Peyer's patch (tissue), 4 donors: ENCODE data around the gene COL16A1. TPM values are rescaled to one million over a fixed set of nuclear protein-coding genes. Genes with fewer than 3 reads are reported as not detected.
"Not testable (repeated sequence)": the region's sequence is repeated elsewhere in the genome, so short reads cannot be mapped to it uniquely, and the experiment has no call there.

Experiments used
- DNase-seq, 3 donors: peaks; one replicate each; pipeline ENCODE4 v3.0.0-alpha.2; 2017 to 2019
- H3K27ac ChIP-seq, 4 donors: fragments of 200-600 bp; sonication (generic); one replicate each; pipeline ENCODE4 v1.5.1; 2016 to 2019
- H3K27me3 ChIP-seq, 2 donors: fragments of 200-600 bp; sonication (generic); one replicate each; pipeline ENCODE4 v1.5.1; 2019
- H3K36me3 ChIP-seq, 3 donors: fragments of 200-600 bp; sonication (generic); one replicate each; pipeline ENCODE4 v1.5.1; 2016 to 2019
- H3K4me1 ChIP-seq, 4 donors: fragments of 200-600 bp; sonication (generic); one replicate each; pipeline ENCODE4 v1.5.1; 2016 to 2019
- H3K4me3 ChIP-seq, 4 donors: fragments of 200-600 bp; sonication (generic); 1 replicate in 3 of 4; 2 replicates in 1 of 4; pipeline ENCODE4 v1.5.1; 2016 to 2019; ENCODE audit warnings: mild to moderate bottlenecking in 1 of 4
- H3K9me3 ChIP-seq, 4 donors: fragments of 200-600 bp; sonication (generic); one replicate each; pipeline ENCODE4 v1.5.1; 2016 to 2019; ENCODE audit warnings: mild to moderate bottlenecking in 1 of 4
- POLR2A ChIP-seq, 2 donors: fragments of 450-650 bp; IDR thresholded peaks; one replicate each; pipeline ENCODE4 v1.5.1; 2017; ENCODE audit warnings: antibody characterized with exemption in 2 of 2, mild to moderate bottlenecking in 2 of 2, moderate library complexity in 2 of 2
- total RNA-seq, 4 donors: library from RNA; depleted of rRNA; stranded (reverse); fragments of >200 nt; gene quantifications; one replicate each; pipeline ENCODE4 v1.1.0, GENCODE V29; 2016
- TF ChIP-seq, protein P1 (sequence below), 6 experiments: fragments of 450-650 bp in 4 of 6; fragments of 200-600 bp in 2 of 6; sonication (generic) in 1 of 6; IDR thresholded peaks; one replicate each; pipeline ENCODE4 v1.5.1; 2017 to 2019; ENCODE audit warnings: antibody characterized with exemption in 6 of 6, mild to moderate bottlenecking in 3 of 6, moderate library complexity in 1 of 6

The COL16A1 gene
- total RNA-seq, 4 donors from 2014 or later = 18.2 to 201 (median 58.3) TPM

- Histone ChIP-seq H3K27me3 (no peaks in the 10 kb centered on the region), H3K36me3 (no peaks in the 10 kb centered on the region), H3K27ac (no peak overlapping the region), H3K9me3 (no peaks in the 10 kb centered on the region), H3K4me1 (peaks cover 0 to 23% (median 11%) of the 10 kb centered on the region in 4 donors), H3K4me3 (no peak overlapping the region)
- DNase-seq = peak in 1 of 3 donors; percentile 29
- TF ChIP-seq, protein P1, sequence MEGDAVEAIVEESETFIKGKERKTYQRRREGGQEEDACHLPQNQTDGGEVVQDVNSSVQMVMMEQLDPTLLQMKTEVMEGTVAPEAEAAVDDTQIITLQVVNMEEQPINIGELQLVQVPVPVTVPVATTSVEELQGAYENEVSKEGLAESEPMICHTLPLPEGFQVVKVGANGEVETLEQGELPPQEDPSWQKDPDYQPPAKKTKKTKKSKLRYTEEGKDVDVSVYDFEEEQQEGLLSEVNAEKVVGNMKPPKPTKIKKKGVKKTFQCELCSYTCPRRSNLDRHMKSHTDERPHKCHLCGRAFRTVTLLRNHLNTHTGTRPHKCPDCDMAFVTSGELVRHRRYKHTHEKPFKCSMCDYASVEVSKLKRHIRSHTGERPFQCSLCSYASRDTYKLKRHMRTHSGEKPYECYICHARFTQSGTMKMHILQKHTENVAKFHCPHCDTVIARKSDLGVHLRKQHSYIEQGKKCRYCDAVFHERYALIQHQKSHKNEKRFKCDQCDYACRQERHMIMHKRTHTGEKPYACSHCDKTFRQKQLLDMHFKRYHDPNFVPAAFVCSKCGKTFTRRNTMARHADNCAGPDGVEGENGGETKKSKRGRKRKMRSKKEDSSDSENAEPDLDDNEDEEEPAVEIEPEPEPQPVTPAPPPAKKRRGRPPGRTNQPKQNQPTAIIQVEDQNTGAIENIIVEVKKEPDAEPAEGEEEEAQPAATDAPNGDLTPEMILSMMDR (IDR thresholded peaks at IDR 0.05) = no peak
- no peak for TF ChIP-seq POLR2A (IDR thresholded peaks at IDR 0.05)
Measured at GRCh38 chr1:31707711-31708110, 3.9 kb upstream of the COL16A1 start.

DNA sequence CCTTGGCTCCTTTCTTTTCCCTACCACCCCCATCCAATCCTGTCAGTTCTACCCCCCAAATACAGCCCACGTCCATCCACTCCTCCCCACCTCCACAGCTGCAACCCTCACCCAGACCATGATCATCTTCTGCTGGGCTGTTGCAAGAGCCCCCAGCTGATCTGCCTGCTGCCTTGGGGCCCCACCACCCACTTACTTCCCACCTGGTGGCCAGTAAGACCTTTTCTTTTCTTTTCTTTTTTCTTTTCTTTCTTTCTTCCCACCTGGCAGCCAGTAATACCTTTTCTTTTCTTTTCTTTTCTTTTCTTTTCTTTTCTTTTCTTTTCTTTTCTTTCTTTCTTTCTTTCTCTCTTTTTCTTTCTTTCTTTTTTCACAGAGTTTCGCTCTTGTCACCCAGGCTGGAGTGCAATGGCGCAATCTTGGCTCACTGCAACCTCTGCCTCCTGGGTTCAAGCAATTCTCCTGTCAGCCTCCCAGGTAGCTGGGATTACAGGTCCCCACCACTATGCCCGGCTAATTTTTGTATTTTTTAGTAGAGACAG is 3.3 kb upstream of the COL16A1 start:
- H3K4me1 ChIP-seq = peaks cover 0 to 23% (median 11%) of the 10 kb centered on the region in 4 donors
- not testable (repeated sequence) for H3K27ac ChIP-seq, H3K4me3 ChIP-seq, H3K27me3 ChIP-seq, H3K36me3 ChIP-seq, H3K9me3 ChIP-seq, DNase-seq

GRCh38 chr1:31706384-31707058 is 2.7 kb upstream of the COL16A1 start:
- no peaks in the 10 kb centered on the region for H3K9me3 ChIP-seq
- no peak for TF ChIP-seq POLR2A (IDR thresholded peaks at IDR 0.05)
- TF ChIP-seq, protein P1 (IDR thresholded peaks at IDR 0.05) = no peak
- H3K4me1 ChIP-seq = peaks cover 0 to 23% (median 11%) of the 10 kb centered on the region in 4 donors
- no peaks in the 10 kb centered on the region for H3K36me3 ChIP-seq
- no peak for DNase-seq
- no peak overlapping the region for H3K4me3 ChIP-seq
- H3K27me3 ChIP-seq = no peaks in the 10 kb centered on the region
- H3K27ac ChIP-seq = no peak overlapping the region

DNA sequence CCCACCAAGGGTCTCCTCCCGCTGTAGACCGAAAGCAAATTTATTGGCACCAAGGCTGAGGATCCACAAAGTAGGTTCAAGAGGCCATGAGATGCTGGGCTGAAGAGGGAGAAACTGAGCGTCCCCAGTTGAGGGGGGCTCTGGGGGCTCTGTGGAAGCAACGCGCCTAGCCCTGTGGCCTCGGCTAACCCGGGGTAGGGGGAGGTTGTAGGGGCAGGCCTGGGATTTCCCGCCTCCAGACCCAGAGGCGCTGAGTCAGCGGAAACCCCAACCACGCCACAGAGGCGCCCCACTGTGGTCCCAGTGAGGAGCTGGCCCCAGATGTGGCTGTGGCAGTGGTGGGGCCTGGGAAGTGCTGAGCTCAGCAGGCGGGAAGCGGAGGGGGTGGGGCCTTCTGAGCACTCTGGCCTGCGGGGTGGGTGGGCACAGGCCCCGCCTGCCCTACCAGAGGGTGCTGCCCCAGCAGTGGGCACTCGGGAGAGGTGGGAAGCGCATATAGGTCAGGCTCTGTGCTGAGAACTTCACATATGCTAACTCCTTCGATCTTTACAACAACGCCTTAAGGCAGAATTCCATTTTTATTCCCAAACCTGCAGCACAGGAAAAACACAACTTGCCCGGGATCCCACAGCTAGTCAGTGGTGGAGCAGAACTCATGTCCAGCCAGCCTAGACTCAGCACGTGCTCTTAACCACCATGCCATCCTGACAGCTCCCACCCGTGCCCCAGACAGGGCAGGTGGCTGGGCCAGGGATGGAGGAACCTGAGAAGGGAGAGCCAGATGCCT is 1.5 kb upstream of the COL16A1 start:
- no peaks in the 10 kb centered on the region for H3K27me3 ChIP-seq
- TF ChIP-seq, protein P1 (IDR thresholded peaks at IDR 0.05) = peak in 3 of 6 experiments; percentile 24 to 40 (median 31)
- no peak for TF ChIP-seq POLR2A (IDR thresholded peaks at IDR 0.05)
- peak overlapping the region; percentile 67 to 88 (median 78) for H3K27ac ChIP-seq
- H3K4me3 ChIP-seq = peak overlapping the region in 2 of 4 donors; percentile 42
- no peaks in the 10 kb centered on the region for H3K36me3 ChIP-seq
- no peaks in the 10 kb centered on the region for H3K9me3 ChIP-seq
- DNase-seq = peak; percentile 46 to 80 (median 67)
- H3K4me1 ChIP-seq = peaks cover 0 to 34% (median 11%) of the 10 kb centered on the region in 4 donors

DNA sequence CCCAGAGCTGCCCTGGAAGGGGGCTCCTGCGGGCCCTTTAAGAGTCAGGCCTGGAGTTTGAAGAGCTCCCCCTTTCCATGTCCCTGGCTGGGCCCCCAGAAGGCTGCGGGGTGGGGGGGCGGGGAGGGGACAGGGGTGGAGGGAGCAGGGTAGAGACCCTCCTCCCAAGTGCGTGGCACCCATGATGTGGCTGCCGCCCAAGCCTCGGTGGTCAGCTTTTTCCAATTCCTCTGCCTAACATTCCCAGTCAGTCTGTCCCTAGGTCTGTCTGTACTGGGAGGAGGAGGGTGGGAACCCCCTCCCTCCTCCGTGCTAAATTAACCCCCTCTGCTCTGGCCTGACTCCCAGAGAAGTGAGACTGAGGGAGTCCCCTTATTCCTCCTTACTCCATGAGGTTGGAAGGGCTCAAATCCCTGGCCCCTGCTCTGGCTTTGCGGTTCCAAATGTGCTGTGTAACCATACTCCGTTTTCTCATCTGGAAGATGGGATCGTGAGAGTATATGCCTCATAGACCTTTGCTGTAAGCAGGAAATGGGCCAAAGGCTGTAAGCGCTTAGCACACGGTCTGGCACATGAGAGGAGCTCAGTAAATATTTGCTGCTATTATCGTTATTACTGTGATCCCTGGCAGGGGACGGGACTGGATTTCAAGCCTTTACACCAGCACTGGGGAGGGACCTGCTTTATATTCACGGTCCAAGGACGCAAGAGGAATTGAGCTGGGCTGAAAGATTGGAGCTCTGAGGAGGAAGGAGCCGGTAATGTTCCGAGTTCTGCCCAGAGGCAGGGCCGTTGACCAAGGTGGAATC is 658 bp upstream of the COL16A1 start:
- TF ChIP-seq POLR2A (IDR thresholded peaks at IDR 0.05) = no peak
- TF ChIP-seq, protein P1 (IDR thresholded peaks at IDR 0.05) = no peak
- Histone ChIP-seq H3K4me3 (peak overlapping the region; percentile 22 to 42 (median 36)), H3K36me3 (no peaks in the 10 kb centered on the region), H3K27ac (peak overlapping the region; percentile 67 to 88 (median 78)), H3K27me3 (no peaks in the 10 kb centered on the region), H3K9me3 (no peaks in the 10 kb centered on the region), H3K4me1 (peaks cover 0 to 35% (median 14%) of the 10 kb centered on the region in 4 donors)
- peak in 1 of 3 donors; percentile 59 for DNase-seq
